IPS DF 6.9 (cell line): ENCODE data around the gene MFF.

Experiments used
- DNase-seq: peaks from one replicate; pipeline ENCODE4 v3.0.0-alpha.2; 2013; ENCODE audit warnings: low read depth, low spot score
- H3K27ac ChIP-seq: one replicate; pipeline ENCODE4 v1.5.1; 2013; ENCODE audit warnings: low read length, control low read depth
- H3K27me3 ChIP-seq: 2 replicates; pipeline ENCODE4 v1.6.1; 2013; ENCODE audit warnings: mild to moderate bottlenecking, low read length; ENCODE audit not compliant: control insufficient read depth, insufficient read depth
- H3K36me3 ChIP-seq: 2 replicates; pipeline ENCODE4 v1.6.1; 2013; ENCODE audit warnings: low read length; ENCODE audit not compliant: control insufficient read depth, insufficient read depth
- H3K4me1 ChIP-seq: 2 replicates; pipeline ENCODE4 v1.6.1; 2013; ENCODE audit warnings: low read length; ENCODE audit not compliant: control insufficient read depth, insufficient read depth
- H3K4me3 ChIP-seq: 2 replicates; pipeline ENCODE4 v1.5.1; 2013; ENCODE audit warnings: mild to moderate bottlenecking, low read length
- H3K9me3 ChIP-seq: 2 replicates; pipeline ENCODE4 v1.6.1; 2013; ENCODE audit warnings: low read length, inconsistent platforms; ENCODE audit not compliant: control insufficient read depth, insufficient read depth
- WGBS: extraction: QIAGEN DNeasy Blood & Tissue Kit; methylation state at CpG from one replicate; pipeline ENCODE4 v1.1.7; 2013; ENCODE audit warnings: mixed read lengths, missing lambda C conversion rate; ENCODE audit not compliant: insufficient read length, insufficient coverage; 5-methylcytosine and 5-hydroxymethylcytosine counted together

Gene MFF

DNA sequence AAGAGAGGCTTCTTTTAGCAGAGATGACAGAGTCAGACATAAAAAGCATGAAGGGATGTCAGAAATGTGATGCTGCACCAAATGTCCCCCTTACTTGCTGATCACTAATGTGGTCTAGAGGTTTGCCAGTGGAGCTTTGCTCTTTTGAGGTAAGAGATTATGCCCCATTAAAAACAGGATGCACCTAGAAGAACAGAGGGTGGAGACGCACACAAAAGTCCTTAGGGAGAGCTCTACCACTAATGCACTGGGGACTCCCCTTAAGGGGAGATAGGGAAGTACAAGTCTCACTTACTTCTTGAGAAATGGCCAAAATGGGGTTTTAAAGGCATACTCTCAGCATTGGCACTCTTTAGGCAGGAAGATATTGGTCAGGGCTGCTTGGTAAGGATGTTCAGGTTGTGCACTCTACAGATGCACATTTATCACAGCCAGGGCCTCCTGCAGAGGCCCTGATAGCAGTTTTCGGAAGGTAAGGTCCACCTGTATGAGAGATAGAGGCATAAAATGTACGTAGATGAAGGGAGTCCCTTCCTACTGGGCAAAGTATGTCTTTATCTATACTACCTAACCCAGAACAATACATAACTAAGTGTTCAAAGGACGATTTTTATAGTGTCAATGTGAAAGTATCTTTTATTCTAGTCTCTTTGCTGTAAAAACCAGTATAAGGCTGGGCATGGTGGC, 79.7 kb downstream of the MFF start:
- Histone ChIP-seq H3K9me3 (no peaks in the 10 kb centered on the region), H3K27me3 (no peaks in the 10 kb centered on the region), H3K27ac (no peak overlapping the region), H3K4me1 (no peaks in the 10 kb centered on the region), H3K4me3 (no peak overlapping the region), H3K36me3 (no peaks in the 10 kb centered on the region)
- DNase-seq, result no peak
- no CpG with 5 or more reads among the region's 4 CpGs for WGBS

DNA sequence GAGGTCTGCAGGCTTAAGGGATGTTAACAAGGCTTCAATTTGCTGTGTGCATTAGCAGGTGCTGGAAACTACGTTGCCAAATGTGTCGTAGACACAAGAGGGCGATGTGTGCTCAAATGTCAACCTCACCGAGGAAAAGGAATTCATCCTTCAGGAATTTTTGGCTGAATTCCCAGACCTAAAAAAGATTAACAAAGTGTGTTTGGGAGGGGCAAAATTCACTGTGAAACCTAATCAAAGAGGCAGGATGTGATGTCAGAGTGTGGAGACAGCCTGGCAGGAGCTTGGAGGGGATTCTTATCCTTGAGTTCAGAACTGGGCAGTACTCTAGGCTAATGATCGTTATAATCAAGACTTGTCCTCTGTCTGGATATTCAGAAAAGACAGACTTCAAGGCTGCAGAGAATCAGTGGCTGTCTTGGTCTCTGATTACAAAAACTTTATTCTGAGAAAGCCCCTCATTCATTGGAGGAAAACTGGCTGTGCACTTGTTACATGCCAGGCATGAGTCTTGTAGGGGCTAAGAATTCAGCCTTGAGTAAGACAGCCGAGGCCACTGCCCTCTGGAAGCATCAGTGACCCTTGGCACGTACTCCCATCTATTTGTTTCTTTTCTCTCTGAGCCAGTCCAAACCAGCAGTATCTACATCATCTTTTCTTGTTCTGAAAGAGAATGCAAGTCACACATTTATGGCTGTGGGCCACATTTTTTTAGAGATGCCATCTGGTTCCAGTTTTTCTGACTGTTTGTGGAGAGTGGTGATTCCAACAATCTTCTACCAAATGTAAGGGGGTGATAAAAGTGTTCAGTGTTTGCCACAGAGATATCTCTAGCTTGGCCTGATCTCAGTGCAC, 81.4 kb downstream of the MFF start:
- no peaks in the 10 kb centered on the region for H3K36me3 ChIP-seq
- no CpG with 5 or more reads among the region's 7 CpGs for WGBS
- H3K27me3 ChIP-seq, result no peaks in the 10 kb centered on the region
- H3K4me1 ChIP-seq, result no peaks in the 10 kb centered on the region
- no peak overlapping the region for H3K4me3 ChIP-seq
- H3K27ac ChIP-seq, result no peak overlapping the region
- peak; percentile 64 for DNase-seq
- H3K9me3 ChIP-seq, result no peaks in the 10 kb centered on the region
